Nephron (organoid): Measurements from ENCODE around the gene ACOX1.

Experiments used
- H3K27ac Mint-ChIP-seq, 3 experiments: 2 replicates each; pipeline ENCODE4 v1.8.0; 2020; ENCODE audit warnings: mixed read lengths in 3 of 3, mild to moderate bottlenecking in 2 of 3, moderate library complexity in 1 of 3
- H3K27me3 Mint-ChIP-seq: 2 replicates; pipeline ENCODE4 v1.8.0; 2021; ENCODE audit warnings: low read depth, mild to moderate bottlenecking, moderate library complexity, mixed read lengths
- H3K36me3 Mint-ChIP-seq: 2 replicates; pipeline ENCODE4 v1.8.0; 2020; ENCODE audit warnings: low read depth, mixed read lengths
- H3K4me1 Mint-ChIP-seq: 2 replicates; pipeline ENCODE4 v1.8.0; 2020; ENCODE audit warnings: mixed read lengths
- H3K4me3 Mint-ChIP-seq, 3 experiments: 2 replicates each; pipeline ENCODE4 v1.8.0; 2020; ENCODE audit warnings: mild to moderate bottlenecking in 3 of 3, mixed read lengths in 3 of 3, moderate library complexity in 2 of 3
- H3K9me3 Mint-ChIP-seq: 2 replicates; pipeline ENCODE4 v1.8.0; 2020; ENCODE audit warnings: mixed read lengths
- TF ChIP-seq, protein P1 (sequence below), 3 experiments: fragments of 200-600 bp; sonication (generic); IDR thresholded peaks; one replicate each; pipeline ENCODE4 v1.5.0; 2021; ENCODE audit warnings: antibody characterized with exemption in 3 of 3; ENCODE audit not compliant: unreplicated experiment in 3 of 3

Gene ACOX1

DNA sequence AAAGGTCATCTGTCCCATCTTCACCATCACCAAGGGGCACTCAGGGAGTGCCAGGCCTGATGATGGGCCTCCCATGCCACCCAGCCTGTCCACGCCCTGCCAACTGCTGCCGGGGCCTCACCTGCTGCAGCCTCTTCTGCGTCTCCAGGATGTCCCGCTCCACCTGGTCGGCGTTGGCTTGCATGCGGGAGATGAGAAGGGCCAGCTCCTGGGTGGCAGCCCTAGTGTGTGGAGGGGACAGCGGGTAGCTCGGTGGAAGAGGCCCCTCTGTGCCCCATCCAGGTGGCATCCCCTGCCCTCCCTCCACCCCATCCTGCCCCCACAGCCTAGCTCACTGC lies 44.9 kb upstream of the ACOX1 start:
- TF ChIP-seq, protein P1, sequence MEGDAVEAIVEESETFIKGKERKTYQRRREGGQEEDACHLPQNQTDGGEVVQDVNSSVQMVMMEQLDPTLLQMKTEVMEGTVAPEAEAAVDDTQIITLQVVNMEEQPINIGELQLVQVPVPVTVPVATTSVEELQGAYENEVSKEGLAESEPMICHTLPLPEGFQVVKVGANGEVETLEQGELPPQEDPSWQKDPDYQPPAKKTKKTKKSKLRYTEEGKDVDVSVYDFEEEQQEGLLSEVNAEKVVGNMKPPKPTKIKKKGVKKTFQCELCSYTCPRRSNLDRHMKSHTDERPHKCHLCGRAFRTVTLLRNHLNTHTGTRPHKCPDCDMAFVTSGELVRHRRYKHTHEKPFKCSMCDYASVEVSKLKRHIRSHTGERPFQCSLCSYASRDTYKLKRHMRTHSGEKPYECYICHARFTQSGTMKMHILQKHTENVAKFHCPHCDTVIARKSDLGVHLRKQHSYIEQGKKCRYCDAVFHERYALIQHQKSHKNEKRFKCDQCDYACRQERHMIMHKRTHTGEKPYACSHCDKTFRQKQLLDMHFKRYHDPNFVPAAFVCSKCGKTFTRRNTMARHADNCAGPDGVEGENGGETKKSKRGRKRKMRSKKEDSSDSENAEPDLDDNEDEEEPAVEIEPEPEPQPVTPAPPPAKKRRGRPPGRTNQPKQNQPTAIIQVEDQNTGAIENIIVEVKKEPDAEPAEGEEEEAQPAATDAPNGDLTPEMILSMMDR (IDR thresholded peaks at IDR 0.05; ENCODE audit: unreplicated experiment in 3 of 3) = no peak
- no peaks in the 10 kb centered on the region for H3K36me3 Mint-ChIP-seq
- H3K4me3 Mint-ChIP-seq = no peak overlapping the region
- peaks cover 3% of the 10 kb centered on the region for H3K4me1 Mint-ChIP-seq
- peaks cover 4% of the 10 kb centered on the region for H3K27me3 Mint-ChIP-seq
- H3K27ac Mint-ChIP-seq = no peak overlapping the region
- no peaks in the 10 kb centered on the region for H3K9me3 Mint-ChIP-seq

DNA sequence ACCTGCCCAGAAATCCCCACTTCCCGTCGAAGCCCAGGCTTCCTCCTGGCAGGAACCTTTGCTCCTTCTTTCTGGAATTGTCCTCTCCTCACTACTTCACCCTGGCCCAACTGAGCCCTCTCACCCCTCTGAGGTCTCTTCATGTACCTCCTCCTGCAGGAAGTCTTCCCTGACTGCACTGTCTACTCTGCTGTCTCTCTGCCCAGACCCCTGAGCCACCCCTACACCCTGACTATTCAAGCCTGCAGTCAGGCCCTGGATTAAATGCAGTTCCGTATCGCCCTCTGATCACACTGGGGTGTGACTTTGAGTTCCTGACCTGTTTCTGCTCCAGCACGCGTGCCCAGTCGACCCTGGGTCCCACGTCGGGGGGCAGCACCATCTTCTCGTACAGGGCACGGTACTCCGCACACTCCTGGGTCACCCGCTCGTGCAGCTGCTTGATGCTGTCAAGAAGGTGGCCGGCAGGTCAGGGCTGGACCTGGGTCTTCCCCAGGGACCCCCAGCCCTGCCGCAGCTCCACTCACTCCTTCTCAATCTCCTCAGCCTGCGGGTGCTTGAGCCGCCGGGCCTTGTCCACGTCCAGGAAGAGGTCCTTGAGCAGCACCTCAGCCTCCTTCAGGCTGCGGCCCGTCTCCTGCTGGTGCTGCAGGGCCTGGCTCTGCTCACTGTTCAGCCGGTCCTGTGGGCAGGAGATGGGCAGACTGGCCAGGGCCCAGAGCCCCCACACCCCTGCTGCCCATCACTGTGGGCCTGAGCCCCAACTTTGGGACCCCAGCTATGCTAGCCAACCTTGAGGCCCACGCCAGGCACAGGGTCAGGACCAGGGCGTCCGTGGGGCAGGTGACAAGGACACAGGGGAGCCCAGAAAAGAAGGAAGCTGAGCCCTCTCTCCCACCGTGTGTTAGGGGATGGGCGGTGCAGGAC lies 44.3 kb upstream of the ACOX1 start:
- Mint-ChIP-seq H3K36me3 (no peaks in the 10 kb centered on the region), H3K4me3 (no peak overlapping the region), H3K4me1 (peaks cover 3% of the 10 kb centered on the region), H3K9me3 (no peaks in the 10 kb centered on the region), H3K27ac (no peak overlapping the region), H3K27me3 (peaks cover 4% of the 10 kb centered on the region)
- TF ChIP-seq, protein P1 (IDR thresholded peaks at IDR 0.05; ENCODE audit: unreplicated experiment in 3 of 3) = no peak

DNA sequence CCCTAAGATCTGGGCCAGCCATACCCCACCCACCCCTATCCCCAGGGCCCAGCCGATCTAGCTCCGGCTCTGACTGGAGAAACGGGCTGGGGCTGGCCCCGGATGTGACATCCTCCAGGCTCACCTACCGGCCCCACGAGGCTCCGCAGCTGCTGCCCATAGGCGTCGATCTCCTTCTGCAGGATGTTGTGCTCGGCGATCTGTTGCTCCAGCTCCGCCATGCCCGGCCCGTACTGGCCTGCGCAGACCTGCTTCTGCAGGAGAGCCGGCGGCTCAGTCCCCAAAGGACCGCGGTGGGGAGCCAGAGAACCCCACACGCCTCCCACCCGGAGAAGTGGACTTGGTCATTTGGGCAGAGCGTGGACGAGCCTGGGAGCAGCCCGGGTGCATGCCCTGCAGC lies 43.3 kb upstream of the ACOX1 start:
- H3K9me3 Mint-ChIP-seq = no peaks in the 10 kb centered on the region
- H3K27me3 Mint-ChIP-seq = peaks cover 4% of the 10 kb centered on the region
- no peak overlapping the region for H3K27ac Mint-ChIP-seq
- peaks cover 3% of the 10 kb centered on the region for H3K4me1 Mint-ChIP-seq
- no peak overlapping the region for H3K4me3 Mint-ChIP-seq
- no peaks in the 10 kb centered on the region for H3K36me3 Mint-ChIP-seq
- TF ChIP-seq, protein P1 (IDR thresholded peaks at IDR 0.05; ENCODE audit: unreplicated experiment in 3 of 3) = no peak

DNA sequence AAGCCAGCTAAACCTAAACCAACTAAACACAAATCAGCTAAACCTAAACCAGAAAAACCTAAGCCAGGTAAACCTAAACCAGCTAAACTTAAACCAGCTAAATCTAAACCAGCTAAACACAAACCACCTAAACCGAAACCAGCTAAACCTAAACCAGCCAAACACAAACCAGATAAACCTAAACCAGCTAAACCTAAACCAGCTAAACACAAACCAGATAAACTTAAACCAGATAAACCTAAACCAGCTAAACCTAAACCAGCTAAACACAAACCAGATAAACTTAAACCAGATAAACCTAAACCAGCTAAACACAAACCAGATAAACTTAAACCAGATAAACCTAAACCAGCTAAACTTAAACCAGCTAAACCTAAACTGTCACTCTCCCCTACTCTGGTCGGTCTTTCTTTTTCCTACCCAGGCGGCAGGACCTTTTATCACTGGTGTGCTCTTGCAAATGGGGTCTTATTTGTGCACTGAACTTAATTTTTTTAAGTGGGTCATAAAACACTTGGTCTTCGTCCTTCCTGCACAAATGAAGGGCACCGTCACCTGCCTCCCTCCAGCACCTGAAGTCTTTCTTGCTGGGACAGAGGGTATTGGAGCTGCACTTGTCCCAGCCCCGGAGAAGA lies 41.0 kb upstream of the ACOX1 start:
- Mint-ChIP-seq H3K4me1 (peaks cover 3% of the 10 kb centered on the region), H3K27me3 (peaks cover 4% of the 10 kb centered on the region), H3K27ac (peak overlapping the region in 1 of 3 experiments; percentile 43), H3K4me3 (no peak overlapping the region), H3K36me3 (no peaks in the 10 kb centered on the region), H3K9me3 (no peaks in the 10 kb centered on the region)
- TF ChIP-seq, protein P1 (IDR thresholded peaks at IDR 0.05; ENCODE audit: unreplicated experiment in 3 of 3) = no peak

DNA sequence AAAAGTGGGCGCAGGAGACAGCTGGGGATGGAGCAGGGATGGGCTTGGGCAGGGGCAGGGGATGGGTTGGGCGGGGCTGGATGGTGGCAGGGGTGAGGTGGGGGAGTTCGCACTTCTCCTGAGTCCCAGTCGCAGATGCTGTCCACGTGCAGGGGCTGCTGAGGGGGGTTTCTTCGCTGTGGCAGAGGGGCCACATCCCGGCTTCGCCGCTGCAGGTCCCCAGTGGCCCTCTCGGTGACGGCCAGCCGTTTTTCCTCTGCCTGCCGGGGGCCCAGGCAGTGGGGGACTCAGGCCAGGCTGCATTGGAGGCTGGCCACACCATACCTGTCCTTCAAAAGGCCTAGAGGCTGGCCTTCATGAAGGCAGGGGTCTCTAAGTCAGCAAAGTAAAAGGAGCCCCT lies 39.8 kb upstream of the ACOX1 start:
- Mint-ChIP-seq H3K36me3 (no peaks in the 10 kb centered on the region), H3K4me1 (peaks cover 8% of the 10 kb centered on the region), H3K9me3 (no peaks in the 10 kb centered on the region), H3K27ac (no peak overlapping the region), H3K4me3 (no peak overlapping the region), H3K27me3 (peaks cover 9% of the 10 kb centered on the region)
- TF ChIP-seq, protein P1 (IDR thresholded peaks at IDR 0.05; ENCODE audit: unreplicated experiment in 3 of 3) = no peak
